HG03565 (cell line): Measurements from ENCODE around the gene ONECUT1.
A peak's percentile ranks its signal among the peaks of the same experiment; 100 is the strongest.
"Not testable (repeated sequence)": the region's sequence is repeated elsewhere in the genome, so short reads cannot be mapped to it uniquely, and the experiment has no call there.

ENCODE experiments used
- ATAC-seq: cut with Tn5 transposase; IDR thresholded peaks from one replicate; pipeline ENCODE4 v1.9.1; 2021; ENCODE audit warnings: mild to moderate bottlenecking, moderate library complexity; ENCODE audit not compliant: unreplicated experiment

The ONECUT1 gene

GRCh38 chr15:52790169-52790708 is at the start of gene ONECUT1:
Gene ONECUT1, minus strand, starts transcription at chr15:52790336. Its CDS starts 452 bp downstream, at chr15:52789884.
- ATAC-seq = peak; percentile 61

- no peak for ATAC-seq
Measured at GRCh38 chr15:52834379-52834778, 44.2 kb upstream of the ONECUT1 start.

GRCh38 chr15:52824169-52824942 is 34.2 kb upstream of the ONECUT1 start:
- ATAC-seq = not testable (repeated sequence)

- no peak for ATAC-seq
Measured at GRCh38 chr15:52822475-52822874, 32.3 kb upstream of the ONECUT1 start.

GRCh38 chr15:52819253-52819652 is 29.1 kb upstream of the ONECUT1 start:
- ATAC-seq = no peak

- ATAC-seq = not testable (repeated sequence)
Measured at GRCh38 chr15:52815899-52816298, 25.8 kb upstream of the ONECUT1 start.

GRCh38 chr15:52808996-52809395 is 18.9 kb upstream of the ONECUT1 start:
- no peak for ATAC-seq

GRCh38 chr15:52808441-52808840 is 18.3 kb upstream of the ONECUT1 start:
- ATAC-seq = no peak

- ATAC-seq = no peak
Measured at GRCh38 chr15:52806284-52806655, 16.1 kb upstream of the ONECUT1 start.

- ATAC-seq = no peak
Measured at GRCh38 chr15:52805351-52806283, 15.5 kb upstream of the ONECUT1 start.

- no peak for ATAC-seq
Measured at GRCh38 chr15:52804526-52805081, 14.5 kb upstream of the ONECUT1 start.

GRCh38 chr15:52803467-52804306 is 13.6 kb upstream of the ONECUT1 start:
- ATAC-seq = no peak

- no peak for ATAC-seq
Measured at GRCh38 chr15:52803108-52803466, 13.0 kb upstream of the ONECUT1 start.

- no peak for ATAC-seq
Measured at GRCh38 chr15:52802110-52802509, 12.0 kb upstream of the ONECUT1 start.

- ATAC-seq = no peak
Measured at GRCh38 chr15:52801748-52802085, 11.6 kb upstream of the ONECUT1 start.

GRCh38 chr15:52800828-52801747 is 11.0 kb upstream of the ONECUT1 start:
- no peak for ATAC-seq

GRCh38 chr15:52799145-52799811 is 9.1 kb upstream of the ONECUT1 start:
- ATAC-seq = no peak

GRCh38 chr15:52798529-52799101 is 8.5 kb upstream of the ONECUT1 start:
- ATAC-seq = no peak
